ENCODE data around the gene MAP3K21.

Gene MAP3K21

DNA sequence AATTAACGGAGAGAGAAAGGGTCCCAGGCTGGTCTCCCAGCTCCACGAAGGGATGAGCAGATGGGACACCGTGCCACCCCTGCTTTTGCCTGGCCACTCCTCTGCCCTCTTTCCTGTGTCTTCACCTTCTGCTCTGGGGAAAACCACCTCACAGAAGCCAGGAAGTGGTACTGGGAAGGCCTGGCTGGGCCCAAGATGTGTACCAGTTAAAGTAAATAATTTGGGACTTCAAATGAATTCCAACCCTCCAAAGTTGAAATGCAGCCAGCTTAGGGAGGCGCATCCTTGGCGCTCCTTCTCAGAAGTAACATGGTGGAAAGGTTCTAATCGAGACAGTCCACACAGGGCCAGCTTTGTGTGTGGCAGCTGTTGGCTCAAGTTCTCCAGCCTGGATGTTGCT, 45.7 kb downstream of the MAP3K21 start:
- no peak for DNase-seq
- no peak overlapping the region for H3K4me2 ChIP-seq (ENCODE audit: low read depth, low read length)
- no peaks in the 10 kb centered on the region for H4K20me1 ChIP-seq (ENCODE audit: insufficient read depth, low read length)
- no peak overlapping the region for H3K27ac ChIP-seq (ENCODE audit: low read length)
- no peak overlapping the region for H3K4me3 ChIP-seq (ENCODE audit: low read length)
- H2AFZ ChIP-seq (ENCODE audit: low read length), result no peak overlapping the region
- TF ChIP-seq EZH2phosphoT487 (IDR thresholded peaks at IDR 0.05; ENCODE audit: low read length) (no peak), EZH2 (optimal IDR thresholded peaks at IDR 0.05; ENCODE audit: low read depth, low read length) (no peak)
- TF ChIP-seq, protein P1, sequence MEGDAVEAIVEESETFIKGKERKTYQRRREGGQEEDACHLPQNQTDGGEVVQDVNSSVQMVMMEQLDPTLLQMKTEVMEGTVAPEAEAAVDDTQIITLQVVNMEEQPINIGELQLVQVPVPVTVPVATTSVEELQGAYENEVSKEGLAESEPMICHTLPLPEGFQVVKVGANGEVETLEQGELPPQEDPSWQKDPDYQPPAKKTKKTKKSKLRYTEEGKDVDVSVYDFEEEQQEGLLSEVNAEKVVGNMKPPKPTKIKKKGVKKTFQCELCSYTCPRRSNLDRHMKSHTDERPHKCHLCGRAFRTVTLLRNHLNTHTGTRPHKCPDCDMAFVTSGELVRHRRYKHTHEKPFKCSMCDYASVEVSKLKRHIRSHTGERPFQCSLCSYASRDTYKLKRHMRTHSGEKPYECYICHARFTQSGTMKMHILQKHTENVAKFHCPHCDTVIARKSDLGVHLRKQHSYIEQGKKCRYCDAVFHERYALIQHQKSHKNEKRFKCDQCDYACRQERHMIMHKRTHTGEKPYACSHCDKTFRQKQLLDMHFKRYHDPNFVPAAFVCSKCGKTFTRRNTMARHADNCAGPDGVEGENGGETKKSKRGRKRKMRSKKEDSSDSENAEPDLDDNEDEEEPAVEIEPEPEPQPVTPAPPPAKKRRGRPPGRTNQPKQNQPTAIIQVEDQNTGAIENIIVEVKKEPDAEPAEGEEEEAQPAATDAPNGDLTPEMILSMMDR (IDR thresholded peaks at IDR 0.05; ENCODE audit: low read length), result no peak
- H3K4me1 ChIP-seq (ENCODE audit: low read length), result no peaks in the 10 kb centered on the region
- no peaks in the 10 kb centered on the region for H3K27me3 ChIP-seq (replicated peaks; ENCODE audit: insufficient read depth, low read length)
- no peaks in the 10 kb centered on the region for H3K36me3 ChIP-seq (replicated peaks; ENCODE audit: insufficient read depth, low read length)
- no peaks in the 10 kb centered on the region for H3K9me2 ChIP-seq (replicated peaks; ENCODE audit: insufficient read depth, low read length)
- no peak overlapping the region for H3K9ac ChIP-seq (ENCODE audit: low read length)
- H3F3A ChIP-seq (ENCODE audit: insufficient read depth, low read length), result no peaks in the 10 kb centered on the region
- no peaks in the 10 kb centered on the region for H3K9me3 ChIP-seq (replicated peaks; ENCODE audit: insufficient read depth, low read length)
- no peaks in the 10 kb centered on the region for H3K79me2 ChIP-seq (ENCODE audit: low read length)

DNA sequence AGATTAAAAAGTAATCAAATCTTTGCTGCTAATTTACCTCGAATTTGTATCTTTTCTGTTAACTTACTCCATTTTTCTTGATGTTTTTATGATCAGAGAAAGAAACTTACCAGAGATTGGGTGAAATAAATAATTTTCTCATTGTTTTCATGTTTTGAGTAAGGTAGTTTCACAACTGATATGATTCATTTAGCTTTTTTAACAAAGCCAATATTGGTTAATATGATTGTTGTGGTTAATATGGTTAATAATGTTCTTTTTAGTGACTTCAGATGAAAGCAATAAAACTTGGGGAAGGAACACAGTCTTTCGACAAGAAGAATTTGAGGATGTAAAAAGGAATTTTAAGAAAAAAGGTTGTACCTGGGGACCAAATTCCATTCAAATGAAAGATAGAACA, 48.1 kb downstream of the MAP3K21 start:
- no peaks in the 10 kb centered on the region for H3F3A ChIP-seq (ENCODE audit: insufficient read depth, low read length)
- no peak overlapping the region for H3K9ac ChIP-seq (ENCODE audit: low read length)
- no peak overlapping the region for H2AFZ ChIP-seq (ENCODE audit: low read length)
- no peak overlapping the region for H3K27ac ChIP-seq (ENCODE audit: low read length)
- H3K4me3 ChIP-seq (ENCODE audit: low read length), result no peak overlapping the region
- no peak overlapping the region for H3K4me2 ChIP-seq (ENCODE audit: low read depth, low read length)
- H3K9me2 ChIP-seq (replicated peaks; ENCODE audit: insufficient read depth, low read length), result no peaks in the 10 kb centered on the region
- TF ChIP-seq EZH2 (optimal IDR thresholded peaks at IDR 0.05; ENCODE audit: low read depth, low read length) (no peak), EZH2phosphoT487 (IDR thresholded peaks at IDR 0.05; ENCODE audit: low read length) (no peak)
- TF ChIP-seq, protein P1 (IDR thresholded peaks at IDR 0.05; ENCODE audit: low read length), result no peak
- no peaks in the 10 kb centered on the region for H3K4me1 ChIP-seq (ENCODE audit: low read length)
- no peaks in the 10 kb centered on the region for H3K36me3 ChIP-seq (replicated peaks; ENCODE audit: insufficient read depth, low read length)
- H3K9me3 ChIP-seq (replicated peaks; ENCODE audit: insufficient read depth, low read length), result no peaks in the 10 kb centered on the region
- H3K79me2 ChIP-seq (ENCODE audit: low read length), result no peaks in the 10 kb centered on the region
- H3K27me3 ChIP-seq (replicated peaks; ENCODE audit: insufficient read depth, low read length), result no peaks in the 10 kb centered on the region
- no peak for DNase-seq
- no peaks in the 10 kb centered on the region for H4K20me1 ChIP-seq (ENCODE audit: insufficient read depth, low read length)

DNA sequence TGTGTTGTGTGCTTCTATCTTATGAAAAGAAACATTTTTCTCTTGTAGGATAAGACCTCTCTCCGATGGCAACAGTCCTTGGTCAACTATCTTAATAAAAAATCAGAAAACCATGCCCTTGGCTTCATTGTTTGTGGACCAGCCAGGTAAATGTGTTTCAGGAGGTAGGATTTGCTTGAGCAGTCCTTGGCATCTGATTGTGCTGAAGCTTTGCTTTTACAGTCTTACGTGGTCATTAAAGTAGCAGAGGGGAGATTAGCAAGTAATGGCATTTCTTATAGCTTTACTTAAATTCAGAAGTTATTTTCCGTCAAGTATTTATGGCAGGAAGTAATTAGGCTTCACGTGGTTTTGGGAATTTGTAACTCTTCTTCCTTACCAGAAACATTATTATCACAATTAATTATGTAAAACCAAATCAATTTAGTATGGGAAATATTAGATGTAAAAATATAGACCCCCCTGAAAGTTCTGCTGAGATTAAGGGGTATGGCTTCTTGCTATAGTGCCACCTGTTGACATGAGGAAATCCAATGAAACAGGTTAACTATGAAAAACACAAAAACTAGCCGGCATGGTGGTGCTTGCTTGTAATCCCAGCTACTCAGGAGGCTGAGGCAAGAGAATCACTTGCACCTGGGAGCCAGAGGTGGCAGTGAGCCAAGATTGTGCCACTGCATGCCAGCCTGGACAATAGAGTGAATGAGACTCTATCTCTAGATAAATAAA, 49.0 kb downstream of the MAP3K21 start:
- no peak overlapping the region for H3K4me2 ChIP-seq (ENCODE audit: low read depth, low read length)
- H3K9me3 ChIP-seq (replicated peaks; ENCODE audit: insufficient read depth, low read length), result no peaks in the 10 kb centered on the region
- H3K4me1 ChIP-seq (ENCODE audit: low read length), result no peaks in the 10 kb centered on the region
- TF ChIP-seq EZH2 (optimal IDR thresholded peaks at IDR 0.05; ENCODE audit: low read depth, low read length) (no peak), EZH2phosphoT487 (IDR thresholded peaks at IDR 0.05; ENCODE audit: low read length) (no peak)
- TF ChIP-seq, protein P1 (IDR thresholded peaks at IDR 0.05; ENCODE audit: low read length), result 0 out of 2 replicates have a peak, but pooled peaks have one; percentile 14
- H3K4me3 ChIP-seq (ENCODE audit: low read length), result no peak overlapping the region
- H3K9me2 ChIP-seq (replicated peaks; ENCODE audit: insufficient read depth, low read length), result no peaks in the 10 kb centered on the region
- H3K9ac ChIP-seq (ENCODE audit: low read length), result no peak overlapping the region
- H3K79me2 ChIP-seq (ENCODE audit: low read length), result no peaks in the 10 kb centered on the region
- no peaks in the 10 kb centered on the region for H3F3A ChIP-seq (ENCODE audit: insufficient read depth, low read length)
- H3K27ac ChIP-seq (ENCODE audit: low read length), result no peak overlapping the region
- no peak for DNase-seq
- no peaks in the 10 kb centered on the region for H3K27me3 ChIP-seq (replicated peaks; ENCODE audit: insufficient read depth, low read length)
- H4K20me1 ChIP-seq (ENCODE audit: insufficient read depth, low read length), result no peaks in the 10 kb centered on the region
- H2AFZ ChIP-seq (ENCODE audit: low read length), result no peak overlapping the region
- H3K36me3 ChIP-seq (replicated peaks; ENCODE audit: insufficient read depth, low read length), result no peaks in the 10 kb centered on the region
